ENCODE results near the gene TMCC1.

The TMCC1 gene

GRCh38 chr3:129599073-129599472 lies 294.4 kb downstream of the TMCC1 start:
- ATAC-seq: no peak
- no peak for TF ChIP-seq CREB5 (CRISPR knock-in tag; IDR thresholded peaks at IDR 0.05; ENCODE audit: low read depth)
- no peak for TF ChIP-seq POU6F1 (CRISPR knock-in tag; IDR thresholded peaks at IDR 0.05; ENCODE audit: borderline replicate concordance, low read depth)
- TF ChIP-seq PPARA (CRISPR knock-in tag; IDR thresholded peaks at IDR 0.05; ENCODE audit: borderline replicate concordance): no peak
- no peak for TF ChIP-seq CSRNP3 (CRISPR knock-in tag; IDR thresholded peaks at IDR 0.05)
- TF ChIP-seq ZFP3 (CRISPR knock-in tag; IDR thresholded peaks at IDR 0.05): no peak
- TF ChIP-seq ZNF565 (CRISPR knock-in tag; conservative IDR thresholded peaks at IDR 0.05; ENCODE audit: low read depth): no peak
- TF ChIP-seq ZFP30 (CRISPR knock-in tag; IDR thresholded peaks at IDR 0.05): no peak

GRCh38 chr3:129598484-129598883 lies 295.0 kb downstream of the TMCC1 start:
- TF ChIP-seq PPARA (CRISPR knock-in tag; IDR thresholded peaks at IDR 0.05; ENCODE audit: borderline replicate concordance): no peak
- no peak for TF ChIP-seq RARB (CRISPR knock-in tag; IDR thresholded peaks at IDR 0.05)
- no peak for TF ChIP-seq GLIS3 (CRISPR knock-in tag; IDR thresholded peaks at IDR 0.05)
- TF ChIP-seq ZNF70 (CRISPR knock-in tag; IDR thresholded peaks at IDR 0.05): no peak
- TF ChIP-seq TCF4 (CRISPR knock-in tag; IDR thresholded peaks at IDR 0.05; ENCODE audit: borderline replicate concordance): no peak
- no peak for TF ChIP-seq PATZ1 (CRISPR knock-in tag; IDR thresholded peaks at IDR 0.05; ENCODE audit: borderline replicate concordance)
- TF ChIP-seq TOX (CRISPR knock-in tag; IDR thresholded peaks at IDR 0.05; ENCODE audit: borderline replicate concordance): no peak
- no peak for TF ChIP-seq CREB5 (CRISPR knock-in tag; IDR thresholded peaks at IDR 0.05; ENCODE audit: low read depth)
- TF ChIP-seq CSDC2 (CRISPR knock-in tag; IDR thresholded peaks at IDR 0.05): no peak
- TF ChIP-seq ARNTL (CRISPR knock-in tag; IDR thresholded peaks at IDR 0.05; ENCODE audit: borderline replicate concordance, low read depth): no peak
- TF ChIP-seq POU6F1 (CRISPR knock-in tag; IDR thresholded peaks at IDR 0.05; ENCODE audit: borderline replicate concordance, low read depth): no peak
- no peak for TF ChIP-seq ZNF8 (CRISPR knock-in tag; IDR thresholded peaks at IDR 0.05)
- ATAC-seq: no peak

- no peak for ATAC-seq
- TF ChIP-seq BACH2 (CRISPR knock-in tag; IDR thresholded peaks at IDR 0.05; ENCODE audit: borderline replicate concordance) (no peak), ZNF8 (CRISPR knock-in tag; IDR thresholded peaks at IDR 0.05) (no peak), RARB (CRISPR knock-in tag; IDR thresholded peaks at IDR 0.05) (no peak)
Measured at GRCh38 chr3:129598000-129598381, 295.5 kb downstream of the TMCC1 start.
